Measurements from ENCODE around the gene MRAP.
"Not testable (repeated sequence)": the region's sequence is repeated elsewhere in the genome, so short reads cannot be mapped to it uniquely, and the experiment has no call there.

DNA sequence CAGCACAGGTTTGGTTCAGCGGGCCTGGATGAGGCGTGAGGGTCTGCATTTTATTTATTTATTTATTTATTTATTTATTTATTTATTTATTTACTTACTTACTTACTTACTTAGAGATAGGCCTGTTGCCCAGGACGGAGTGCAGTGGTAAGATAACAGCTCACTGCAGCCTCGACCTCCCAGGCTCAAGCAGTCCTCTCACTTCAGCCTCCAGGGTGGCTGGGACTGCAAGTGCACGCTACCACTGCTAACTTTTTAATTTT, 39.9 kb upstream of the MRAP start:
- TF ChIP-seq, protein P1, sequence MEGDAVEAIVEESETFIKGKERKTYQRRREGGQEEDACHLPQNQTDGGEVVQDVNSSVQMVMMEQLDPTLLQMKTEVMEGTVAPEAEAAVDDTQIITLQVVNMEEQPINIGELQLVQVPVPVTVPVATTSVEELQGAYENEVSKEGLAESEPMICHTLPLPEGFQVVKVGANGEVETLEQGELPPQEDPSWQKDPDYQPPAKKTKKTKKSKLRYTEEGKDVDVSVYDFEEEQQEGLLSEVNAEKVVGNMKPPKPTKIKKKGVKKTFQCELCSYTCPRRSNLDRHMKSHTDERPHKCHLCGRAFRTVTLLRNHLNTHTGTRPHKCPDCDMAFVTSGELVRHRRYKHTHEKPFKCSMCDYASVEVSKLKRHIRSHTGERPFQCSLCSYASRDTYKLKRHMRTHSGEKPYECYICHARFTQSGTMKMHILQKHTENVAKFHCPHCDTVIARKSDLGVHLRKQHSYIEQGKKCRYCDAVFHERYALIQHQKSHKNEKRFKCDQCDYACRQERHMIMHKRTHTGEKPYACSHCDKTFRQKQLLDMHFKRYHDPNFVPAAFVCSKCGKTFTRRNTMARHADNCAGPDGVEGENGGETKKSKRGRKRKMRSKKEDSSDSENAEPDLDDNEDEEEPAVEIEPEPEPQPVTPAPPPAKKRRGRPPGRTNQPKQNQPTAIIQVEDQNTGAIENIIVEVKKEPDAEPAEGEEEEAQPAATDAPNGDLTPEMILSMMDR (IDR thresholded peaks at IDR 0.05; ENCODE audit: poor library complexity, severe bottlenecking), result not testable (repeated sequence)
- TF ChIP-seq EP300 (conservative IDR thresholded peaks at IDR 0.05; ENCODE audit: poor library complexity, severe bottlenecking); EZH2 (IDR thresholded peaks at IDR 0.05; ENCODE audit: borderline replicate concordance, insufficient read depth, low read length, poor library complexity, severe bottlenecking); RAD21 (conservative IDR thresholded peaks at IDR 0.05); POLR2AphosphoS5 (IDR thresholded peaks at IDR 0.05); TAF1 (IDR thresholded peaks at IDR 0.05; ENCODE audit: low read depth); SMC3 (conservative IDR thresholded peaks at IDR 0.05; ENCODE audit: poor library complexity): not testable (repeated sequence)
- TF ChIP-seq, protein P2, sequence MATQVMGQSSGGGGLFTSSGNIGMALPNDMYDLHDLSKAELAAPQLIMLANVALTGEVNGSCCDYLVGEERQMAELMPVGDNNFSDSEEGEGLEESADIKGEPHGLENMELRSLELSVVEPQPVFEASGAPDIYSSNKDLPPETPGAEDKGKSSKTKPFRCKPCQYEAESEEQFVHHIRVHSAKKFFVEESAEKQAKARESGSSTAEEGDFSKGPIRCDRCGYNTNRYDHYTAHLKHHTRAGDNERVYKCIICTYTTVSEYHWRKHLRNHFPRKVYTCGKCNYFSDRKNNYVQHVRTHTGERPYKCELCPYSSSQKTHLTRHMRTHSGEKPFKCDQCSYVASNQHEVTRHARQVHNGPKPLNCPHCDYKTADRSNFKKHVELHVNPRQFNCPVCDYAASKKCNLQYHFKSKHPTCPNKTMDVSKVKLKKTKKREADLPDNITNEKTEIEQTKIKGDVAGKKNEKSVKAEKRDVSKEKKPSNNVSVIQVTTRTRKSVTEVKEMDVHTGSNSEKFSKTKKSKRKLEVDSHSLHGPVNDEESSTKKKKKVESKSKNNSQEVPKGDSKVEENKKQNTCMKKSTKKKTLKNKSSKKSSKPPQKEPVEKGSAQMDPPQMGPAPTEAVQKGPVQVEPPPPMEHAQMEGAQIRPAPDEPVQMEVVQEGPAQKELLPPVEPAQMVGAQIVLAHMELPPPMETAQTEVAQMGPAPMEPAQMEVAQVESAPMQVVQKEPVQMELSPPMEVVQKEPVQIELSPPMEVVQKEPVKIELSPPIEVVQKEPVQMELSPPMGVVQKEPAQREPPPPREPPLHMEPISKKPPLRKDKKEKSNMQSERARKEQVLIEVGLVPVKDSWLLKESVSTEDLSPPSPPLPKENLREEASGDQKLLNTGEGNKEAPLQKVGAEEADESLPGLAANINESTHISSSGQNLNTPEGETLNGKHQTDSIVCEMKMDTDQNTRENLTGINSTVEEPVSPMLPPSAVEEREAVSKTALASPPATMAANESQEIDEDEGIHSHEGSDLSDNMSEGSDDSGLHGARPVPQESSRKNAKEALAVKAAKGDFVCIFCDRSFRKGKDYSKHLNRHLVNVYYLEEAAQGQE (IDR thresholded peaks at IDR 0.05; ENCODE audit: borderline replicate concordance), result not testable (repeated sequence)

Data from neural cell (in vitro differentiated cells).